ENCODE data around the gene GNG7. TPM values are rescaled to one million over a fixed set of nuclear protein-coding genes. Genes with fewer than 3 reads are reported as not detected.

GNG7 gene
- total RNA-seq, 1 experiment from 2014 or later, result 7.7 TPM

DNA sequence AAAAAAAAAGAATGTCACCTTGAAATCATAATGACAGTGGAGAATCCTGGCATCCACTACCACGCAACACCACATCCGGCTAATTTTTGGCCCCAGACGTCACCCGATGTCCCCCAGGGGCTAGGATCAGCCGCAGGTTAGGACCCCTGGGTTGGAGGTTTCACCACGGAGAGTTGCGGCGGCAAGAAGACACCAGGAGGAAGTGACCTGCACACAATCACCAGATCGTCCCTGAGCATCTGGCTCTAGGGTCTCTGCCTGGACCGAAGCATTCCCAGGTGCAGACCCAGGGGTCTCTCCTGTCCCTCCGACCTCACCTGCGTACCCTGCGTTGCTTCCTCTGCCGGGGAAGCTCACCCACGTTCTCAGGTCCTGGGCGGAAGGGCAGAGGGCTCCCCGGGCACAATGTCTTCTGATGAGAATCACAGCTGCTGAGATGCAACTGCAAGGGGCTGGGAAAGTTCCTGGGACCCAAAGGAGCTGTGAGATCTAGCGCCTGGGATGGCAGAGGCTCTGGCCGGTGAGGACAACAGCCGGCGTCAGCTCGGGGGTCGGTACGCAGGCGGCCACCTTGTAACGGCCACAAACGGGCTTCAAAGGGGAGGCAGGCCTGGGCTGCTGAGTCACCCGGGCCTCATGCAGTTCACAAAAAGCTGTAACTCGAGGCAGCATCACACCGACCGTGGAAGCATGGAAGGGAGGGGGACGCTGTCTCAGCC, 115.3 kb downstream of the GNG7 start:
- peak overlapping the region; percentile 83 for H2BK12ac ChIP-seq (ENCODE audit: insufficient read length, low read depth, low read length)
- WGBS (ENCODE audit: extremely low coverage, insufficient read length, low lambda C conversion rate), result no CpG with 5 or more reads among the region's 32 CpGs
- H3K18ac ChIP-seq (ENCODE audit: insufficient read length, low read depth, low read length), result peak overlapping the region; percentile 56
- Mint-ChIP-seq H3K27me3 (ENCODE audit: low read depth) (peaks cover 12% of the 10 kb centered on the region), H3K27ac (peak overlapping the region; percentile 58 to 93 (median 85); a peak in 5 of 7 replicates), H3K36me3 (ENCODE audit: insufficient read depth in 1 of 3, low read depth in 3 of 3) (peaks cover 0 to 10% (median 5%) of the 10 kb centered on the region in 3 experiments; a peak in 3 of 7 replicates), H3K4me3 (no peak overlapping the region), H3K9me3 (peaks cover 14 to 20% of the 10 kb centered on the region in 2 experiments), H3K4me1 (peaks cover 21 to 33% of the 10 kb centered on the region in 2 experiments)
- H2BK5ac ChIP-seq (ENCODE audit: insufficient read length, low read length), result no peak overlapping the region
- no peak overlapping the region for H2BK15ac ChIP-seq (ENCODE audit: low read depth, low read length)
- no peak overlapping the region for H3K27ac ChIP-seq (ENCODE audit: insufficient read length, low read depth, low read length)
- peak overlapping the region; percentile 90 for H3K4ac ChIP-seq (ENCODE audit: low read depth, low read length)
- no peak overlapping the region for H2AK5ac ChIP-seq (ENCODE audit: insufficient read length, low read length)
- H4K8ac ChIP-seq (replicated peaks; ENCODE audit: insufficient read length, low read depth, low read length), result peak overlapping the region; percentile 39
- H3K23me2 ChIP-seq (ENCODE audit: insufficient read length, low read depth, low read length, poor library complexity, severe bottlenecking), result peaks cover 4% of the 10 kb centered on the region
- no peak overlapping the region for H3K9ac ChIP-seq (ENCODE audit: extremely low read depth, insufficient read length, low read length)
- H3K79me1 ChIP-seq (ENCODE audit: insufficient read depth, low read depth, low read length, poor library complexity, severe bottlenecking), result no peaks in the 10 kb centered on the region
- no peaks in the 10 kb centered on the region for H3K79me2 ChIP-seq (ENCODE audit: insufficient read depth, low read length)
- H2AFZ ChIP-seq (ENCODE audit: low read length), result peak overlapping the region; percentile 32
- H3K4me2 ChIP-seq (ENCODE audit: insufficient read depth, insufficient read length, low read length), result no peak overlapping the region
- no peak overlapping the region for H3T11ph ChIP-seq (ENCODE audit: low read length)
- H4K20me1 ChIP-seq (ENCODE audit: control insufficient read depth, insufficient read depth, insufficient read length), result no peaks in the 10 kb centered on the region
- peak overlapping the region; percentile 80 for H3K14ac ChIP-seq (ENCODE audit: insufficient read depth, low read length)
- H4K5ac ChIP-seq (ENCODE audit: insufficient read length, low read depth, low read length), result peak overlapping the region; percentile 83
- no peak overlapping the region for H3K23ac ChIP-seq (ENCODE audit: insufficient read length, low read depth, low read length)
- H4K91ac ChIP-seq (ENCODE audit: insufficient read length, low read depth, low read length), result peak overlapping the region; percentile 48
- H2BK120ac ChIP-seq (ENCODE audit: low read depth, low read length, poor library complexity, severe bottlenecking), result no peak overlapping the region
- peaks cover 6% of the 10 kb centered on the region for H3K4me1 ChIP-seq (ENCODE audit: insufficient read depth, low read length)
- no peak overlapping the region for H3K56ac ChIP-seq (ENCODE audit: insufficient read length, low read depth, low read length)
- no peaks in the 10 kb centered on the region for H3K9me3 ChIP-seq (ENCODE audit: control insufficient read depth, low read depth, low read length)
- DNase-seq, result peak; percentile 66
- H3K27me3 ChIP-seq (ENCODE audit: insufficient read depth, low read length), result no peaks in the 10 kb centered on the region
- peak overlapping the region; percentile 50 for H2BK20ac ChIP-seq (ENCODE audit: low read depth, low read length, poor library complexity, severe bottlenecking)
- TF ChIP-seq, protein P1, sequence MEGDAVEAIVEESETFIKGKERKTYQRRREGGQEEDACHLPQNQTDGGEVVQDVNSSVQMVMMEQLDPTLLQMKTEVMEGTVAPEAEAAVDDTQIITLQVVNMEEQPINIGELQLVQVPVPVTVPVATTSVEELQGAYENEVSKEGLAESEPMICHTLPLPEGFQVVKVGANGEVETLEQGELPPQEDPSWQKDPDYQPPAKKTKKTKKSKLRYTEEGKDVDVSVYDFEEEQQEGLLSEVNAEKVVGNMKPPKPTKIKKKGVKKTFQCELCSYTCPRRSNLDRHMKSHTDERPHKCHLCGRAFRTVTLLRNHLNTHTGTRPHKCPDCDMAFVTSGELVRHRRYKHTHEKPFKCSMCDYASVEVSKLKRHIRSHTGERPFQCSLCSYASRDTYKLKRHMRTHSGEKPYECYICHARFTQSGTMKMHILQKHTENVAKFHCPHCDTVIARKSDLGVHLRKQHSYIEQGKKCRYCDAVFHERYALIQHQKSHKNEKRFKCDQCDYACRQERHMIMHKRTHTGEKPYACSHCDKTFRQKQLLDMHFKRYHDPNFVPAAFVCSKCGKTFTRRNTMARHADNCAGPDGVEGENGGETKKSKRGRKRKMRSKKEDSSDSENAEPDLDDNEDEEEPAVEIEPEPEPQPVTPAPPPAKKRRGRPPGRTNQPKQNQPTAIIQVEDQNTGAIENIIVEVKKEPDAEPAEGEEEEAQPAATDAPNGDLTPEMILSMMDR (conservative IDR thresholded peaks at IDR 0.05), result no peak
